ENCODE results near the gene RANBP17.

- TF ChIP-seq POLR3G (IDR thresholded peaks at IDR 0.05; ENCODE audit: extremely low read depth, insufficient read length, insufficient replicate concordance) (no peak), RAD21 (CRISPR knock-in tag; conservative IDR thresholded peaks at IDR 0.05 in 1 of 2, IDR thresholded peaks at IDR 0.05 in 1 of 2) (no peak), PRDM10 (IDR thresholded peaks at IDR 0.05; ENCODE audit: partially characterized antibody) (no peak), HDGF (IDR thresholded peaks at IDR 0.05) (no peak), SMARCA5 (IDR thresholded peaks at IDR 0.05) (no peak), JUN (IDR thresholded peaks at IDR 0.05; ENCODE audit: borderline replicate concordance, low read depth, low read length) (no peak), JUN (CRISPR knock-in tag; IDR thresholded peaks at IDR 0.05; ENCODE audit: borderline replicate concordance) (no peak), POLR2AphosphoS5 (IDR thresholded peaks at IDR 0.05; ENCODE audit: control insufficient read depth, insufficient read depth, low read depth, low read length) (no peak), RCOR1 (IDR thresholded peaks at IDR 0.05; ENCODE audit: borderline replicate concordance in 1 of 2, low read depth in 2 of 2, low read length in 2 of 2) (no peak), SMC3 (conservative IDR thresholded peaks at IDR 0.05; ENCODE audit: insufficient read depth, low read depth, low read length) (no peak), FOXM1 (IDR thresholded peaks at IDR 0.05; ENCODE audit: low read depth) (no peak), FOXM1 (CRISPR knock-in tag; IDR thresholded peaks at IDR 0.05; ENCODE audit: low read depth) (no peak), ZBTB33 (CRISPR knock-in tag; IDR thresholded peaks at IDR 0.05) (no peak), EP300 (IDR thresholded peaks at IDR 0.05; ENCODE audit: low read length) (no peak), TFE3 (CRISPR knock-in tag; IDR thresholded peaks at IDR 0.05) (no peak)
These were observed 397.1 kb downstream of the RANBP17 start for GRCh38 chr5:171258737-171259415.

Data from K562 (cell line).